Endothelial cell of umbilical vein (primary cell): ENCODE results near the gene ATG7. TPM values are rescaled to one million over a fixed set of nuclear protein-coding genes. Genes with fewer than 3 reads are reported as not detected.
A peak's percentile ranks its signal among the peaks of the same experiment; 100 is the strongest.

ENCODE experiments used
- BruUV-seq: library from RNA; stranded (reverse); fragments of 400-500 nt; replicated peaks from 2 replicates; lab custom pipeline; 2021; lab: Mats Ljungman, UMichigan
- CTCF ChIA-PET: fragments of 300-600, 350-600 bp; sonication (Branson Sonifier 250); formaldehyde crosslinking; loops from one replicate; lab custom pipeline; 2021; ENCODE audit warnings: antibody characterized with exemption, inconsistent platforms; lab: Charles Lee
- POLR2A ChIA-PET: fragments of 300-600, 350-600 bp; sonication (Branson Sonifier 250); formaldehyde crosslinking; loops from one replicate; lab custom pipeline; 2021; ENCODE audit warnings: antibody characterized with exemption, inconsistent platforms; lab: Charles Lee
- DNase-seq: peaks from one replicate; pipeline ENCODE4 v3.0.0-alpha.2; 2011; ENCODE audit warnings: low read depth, low spot score
- FAIRE-seq: peaks from 2 replicates; lab custom pipeline; 2011; peaks lifted over from hg19 to GRCh38; lab: Jason Lieb, UNC
- H2AFZ ChIP-seq: 2 replicates; pipeline ENCODE4 v1.6.0; 2012; ENCODE audit warnings: low read depth, low read length, control low read depth, inconsistent platforms
- H3K27ac ChIP-seq: 2 replicates; pipeline ENCODE4 v1.5.1; 2011; ENCODE audit warnings: low read depth, mild to moderate bottlenecking, control low read depth, low read length, moderate library complexity; ENCODE audit not compliant: insufficient read depth
- H3K27me3 ChIP-seq, 2 experiments: 2 replicates each; pipeline versions ENCODE4 v1.6.0 to v1.6.1; 2011; ENCODE audit warnings: low read length in 2 of 2, mixed read lengths in 1 of 2; ENCODE audit not compliant: control insufficient read depth in 2 of 2, insufficient read depth in 2 of 2
- H3K36me3 ChIP-seq, 2 experiments: 2 replicates in 1 of 2; 3 replicates in 1 of 2; pipeline ENCODE4 v1.5.1; 2011; ENCODE audit warnings: low read length in 2 of 2, mild to moderate bottlenecking in 1 of 2, moderate library complexity in 1 of 2; ENCODE audit not compliant: control insufficient read depth in 2 of 2, insufficient read depth in 2 of 2; ENCODE audit errors: extremely low read depth in 1 of 2
- H3K4me1 ChIP-seq: 3 replicates; pipeline ENCODE4 v1.5.1; 2011; ENCODE audit warnings: mild to moderate bottlenecking, low read length; ENCODE audit not compliant: control insufficient read depth, insufficient read depth; ENCODE audit errors: extremely low read depth
- H3K4me2 ChIP-seq: 2 replicates; pipeline ENCODE4 v1.6.1; 2011; ENCODE audit warnings: low read length, control low read depth, mixed read lengths; ENCODE audit not compliant: insufficient read depth
- H3K4me3 ChIP-seq, 3 experiments: fragments of 200-600 bp in 1 of 3; sonication (generic), shearing (Covaris generic) in 1 of 3; replicated peaks in 1 of 3; 2 replicates each; pipeline ENCODE4 v1.5.1; 2011 to 2016; ENCODE audit warnings: control low read depth in 3 of 3, low read length in 3 of 3, mild to moderate bottlenecking in 2 of 3, inconsistent platforms in 1 of 3, low read depth in 1 of 3, moderate library complexity in 1 of 3; ENCODE audit not compliant: insufficient read depth in 1 of 3
- H3K79me2 ChIP-seq: 2 replicates; pipeline ENCODE4 v1.6.0; 2012; ENCODE audit warnings: low read length, inconsistent platforms; ENCODE audit not compliant: control insufficient read depth, insufficient read depth
- H3K9ac ChIP-seq: replicated peaks from 2 replicates; pipeline ENCODE3; 2011; ENCODE audit warnings: low read length, control low read depth; ENCODE audit not compliant: insufficient read depth; ENCODE audit errors: extremely low read depth
- H3K9me1 ChIP-seq: replicated peaks from 3 replicates; pipeline ENCODE4 v1.6.0; 2011; ENCODE audit warnings: mild to moderate bottlenecking, low read length; ENCODE audit not compliant: control insufficient read depth, insufficient read depth; ENCODE audit errors: extremely low read depth
- H3K9me3 ChIP-seq: replicated peaks from 2 replicates; pipeline ENCODE4 v1.5.1; 2012; ENCODE audit warnings: low read length, inconsistent platforms; ENCODE audit not compliant: control insufficient read depth, insufficient read depth
- H4K20me1 ChIP-seq: replicated peaks from 2 replicates; pipeline ENCODE3; 2011; ENCODE audit warnings: mild to moderate bottlenecking, low read length; ENCODE audit not compliant: control insufficient read depth, insufficient read depth; ENCODE audit errors: extremely low read depth
- CTCF ChIP-seq, 2 donors: IDR thresholded peaks; 1 replicate in 1 of 2; 2 replicates in 1 of 2; pipeline ENCODE4 v1.5.1; 2011; ENCODE audit warnings: low read length in 2 of 2, mild to moderate bottlenecking in 2 of 2, moderate library complexity in 2 of 2, control low read depth in 1 of 2, inconsistent platforms in 1 of 2, low read depth in 1 of 2; ENCODE audit not compliant: insufficient read depth in 1 of 2; ENCODE audit errors: extremely low read depth in 1 of 2
- EZH2 ChIP-seq: IDR thresholded peaks from 2 replicates; pipeline ENCODE4 v1.6.1; 2012; ENCODE audit warnings: borderline replicate concordance, low read depth, mild to moderate bottlenecking, moderate library complexity, low read length, inconsistent platforms; ENCODE audit not compliant: severe bottlenecking
- FOS ChIP-seq: IDR thresholded peaks from 2 replicates; pipeline ENCODE4 v1.6.1; 2011; ENCODE audit warnings: mild to moderate bottlenecking, low read length, moderate library complexity, borderline replicate concordance; ENCODE audit not compliant: insufficient read depth
- GATA2 ChIP-seq: IDR thresholded peaks from 2 replicates; pipeline ENCODE4 v1.7.0; 2011; ENCODE audit warnings: low read depth, mild to moderate bottlenecking, moderate library complexity, mixed read lengths, low read length; ENCODE audit not compliant: insufficient read length, insufficient read depth
- JUN ChIP-seq: IDR thresholded peaks from 2 replicates; pipeline ENCODE4 v1.6.1; 2011; ENCODE audit warnings: borderline replicate concordance, low read depth; ENCODE audit not compliant: insufficient read length, insufficient read depth
- MAX ChIP-seq: IDR thresholded peaks from 2 replicates; pipeline ENCODE4 v1.6.1; 2011; ENCODE audit not compliant: insufficient read depth, insufficient read length
- MYC ChIP-seq: IDR thresholded peaks from one replicate; pipeline ENCODE4 v1.6.1; 2011; ENCODE audit warnings: mild to moderate bottlenecking, low read depth, low read length
- POLR2A ChIP-seq: IDR thresholded peaks from 2 replicates; pipeline ENCODE4 v1.6.1; 2012; ENCODE audit warnings: low read depth, mild to moderate bottlenecking, control low read depth, low read length
- POLR2AphosphoS5 ChIP-seq: IDR thresholded peaks from 2 replicates; pipeline ENCODE4 v1.6.1; 2012; ENCODE audit warnings: low read depth, mild to moderate bottlenecking, control low read depth, low read length, moderate library complexity; ENCODE audit not compliant: insufficient read depth
- dilution Hi-C: fragments of 300-500 bp; cut with MboI; formaldehyde crosslinking; loops from one replicate; pipeline ENCODE4 v1.15.0; 2019; ENCODE audit warnings: low sequenced_read_pairs; ENCODE audit not compliant: extremely low pct_ligation_motif_present
- intact Hi-C: fragments of 100-400 bp; cut with micrococcal nuclease; formaldehyde crosslinking; loops from one replicate; pipeline ENCODE4 v1.10.0; 2022
- polyA plus RNA-seq, 4 experiments: library from polyadenylated mRNA; depleted of rRNA in 3 of 4; stranded (reverse) in 3 of 4; unstranded in 1 of 4; fragments of >200 nt; gene quantifications; 2 replicates each; pipeline versions ENCODE4 v1.2.1 to v1.2.3, GENCODE V29; 2011 to 2012; ENCODE audit warnings: missing spikeins in 1 of 4
- total RNA-seq: library from RNA; stranded (reverse); gene quantifications from 2 replicates; pipeline ENCODE4 v1.2.3, GENCODE V29; 2021

ATG7 gene
- total and polyA plus RNA-seq, 2 donors (not counting 3 experiments of a cell fraction or from before 2014, with no cell fraction given), result 30.8 to 48.3 TPM

DNA sequence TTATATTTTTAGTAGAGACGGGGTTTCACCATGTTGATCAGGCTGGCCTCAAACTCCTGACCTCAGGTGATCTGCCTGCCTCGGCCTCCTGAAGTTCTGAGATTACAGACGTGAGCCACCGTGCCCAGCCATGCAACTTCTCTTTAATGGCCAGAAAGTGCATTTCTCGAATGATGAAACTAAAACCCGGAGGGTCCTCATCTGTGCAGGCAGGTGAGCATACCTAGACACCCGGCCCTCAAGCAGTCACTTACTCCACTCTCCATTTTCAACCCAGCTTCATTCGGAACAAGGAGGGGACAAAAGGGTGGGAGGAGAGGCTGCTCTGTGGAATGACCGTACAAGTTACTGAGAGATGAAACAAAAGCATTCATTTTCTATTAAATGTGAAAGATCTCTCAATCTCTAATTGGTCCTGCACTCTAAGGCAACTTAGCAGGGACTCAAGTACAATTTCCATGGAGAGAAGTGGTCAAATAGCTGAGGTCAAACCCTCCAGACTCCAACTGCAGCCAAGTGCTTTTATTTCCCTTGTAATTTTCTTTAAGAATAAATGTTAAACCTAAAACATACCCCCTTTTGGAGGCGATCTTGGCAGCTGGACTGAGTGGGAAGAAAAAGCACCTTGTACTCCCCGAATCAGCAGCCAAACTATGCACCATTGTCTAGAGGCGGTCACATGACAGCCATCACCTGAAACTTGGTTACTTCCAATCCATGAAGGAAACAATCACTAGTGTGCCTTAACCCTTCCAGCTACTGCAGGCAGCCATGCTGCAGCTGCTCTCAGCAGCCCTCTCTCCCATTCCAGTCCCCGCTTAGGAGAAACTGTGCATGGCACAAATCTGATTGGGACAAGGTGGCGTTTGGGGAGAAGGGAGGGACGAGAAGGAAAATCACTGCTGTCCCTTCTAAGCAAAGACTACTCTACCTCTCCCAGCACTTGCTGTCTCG, 309.3 kb downstream of the ATG7 start:
- Histone ChIP-seq H3K9me1 (no peaks in the 10 kb centered on the region), H3K79me2 (peaks cover 94% of the 10 kb centered on the region), H3K9me3 (no peaks in the 10 kb centered on the region), H3K9ac (peak overlapping the region; percentile 48), H2AFZ (no peak overlapping the region), H3K4me1 (peaks cover 27% of the 10 kb centered on the region), H3K4me3 (peak overlapping the region in 2 of 3 experiments; percentile 13 to 45), H3K36me3 (peaks cover 0 to 2% of the 10 kb centered on the region in 2 experiments), H3K27me3 (no peaks in the 10 kb centered on the region), H4K20me1 (peaks cover 14% of the 10 kb centered on the region), H3K4me2 (peak overlapping the region; percentile 90), H3K27ac (peak overlapping the region; percentile 68)
- CTCF ChIA-PET, result interaction anchor here (0.7 to 1.7 kb wide), 4 partner anchors 10 to 202 kb away, joined by 3 to 8 read pairs (median 4); no protein-coding TSS in a partner anchor
- dilution Hi-C loops (no loop called here), intact Hi-C loops (loop anchor here (1.0 kb wide), 5 partner anchors 10 to 202 kb away; partner anchors contain the start of gene VGLL4)
- no peak for FAIRE-seq
- TSS peak; percentile 10 for BruUV-seq
- TF ChIP-seq FOS, result no peak
- TF ChIP-seq POLR2A, result no peak
- TF ChIP-seq POLR2AphosphoS5, result no peak
- TF ChIP-seq GATA2, result no peak
- no peak for TF ChIP-seq CTCF (IDR thresholded peaks at IDR 0.05; ENCODE audit: extremely low read depth in 1 of 2, insufficient read depth in 1 of 2, low read depth in 1 of 2, low read length in 2 of 2)
- TF ChIP-seq JUN, result no peak
- TF ChIP-seq MAX, result no peak
- no peak for TF ChIP-seq MYC
- no peak for TF ChIP-seq EZH2
- DNase-seq, result no peak
- POLR2A ChIA-PET, result no interaction called here
